GM18499 (cell line): ENCODE results near the gene PDE6A.

Source experiments
- ATAC-seq: cut with Tn5 transposase; IDR thresholded peaks from one replicate; pipeline ENCODE4 v1.9.1; 2021; ENCODE audit warnings: moderate number of reproducible peaks; ENCODE audit not compliant: insufficient read depth, unreplicated experiment

Gene PDE6A

GRCh38 chr5:149823375-149823774 is 121.2 kb downstream of the PDE6A start:
- no peak for ATAC-seq

- no peak for ATAC-seq
These were observed 122.3 kb downstream of the PDE6A start for GRCh38 chr5:149822301-149822700.

GRCh38 chr5:149820536-149821510 is 123.8 kb downstream of the PDE6A start:
- no peak for ATAC-seq

- no peak for ATAC-seq
These were observed 124.6 kb downstream of the PDE6A start for GRCh38 chr5:149820012-149820411.

- ATAC-seq = no peak
These were observed 126.5 kb downstream of the PDE6A start for GRCh38 chr5:149818116-149818515.

GRCh38 chr5:149817539-149818060 is 127.0 kb downstream of the PDE6A start:
- ATAC-seq = no peak

GRCh38 chr5:149816661-149817060 is 127.9 kb downstream of the PDE6A start:
- ATAC-seq = no peak

- no peak for ATAC-seq
These were observed 133.1 kb downstream of the PDE6A start for GRCh38 chr5:149811453-149811852.

GRCh38 chr5:149810856-149811255 is 133.7 kb downstream of the PDE6A start:
- no peak for ATAC-seq

- ATAC-seq = no peak
These were observed 134.5 kb downstream of the PDE6A start for GRCh38 chr5:149809931-149810691.

- no peak for ATAC-seq
These were observed 136.2 kb downstream of the PDE6A start for GRCh38 chr5:149808264-149808982.
